Sciatic nerve (tissue), 2 donors: ENCODE measurements around the gene PLS3. TPM values are rescaled to one million over a fixed set of nuclear protein-coding genes. Genes with fewer than 3 reads are reported as not detected.
"Not testable (repeated sequence)": the region's sequence is repeated elsewhere in the genome, so short reads cannot be mapped to it uniquely, and the experiment has no call there.

ENCODE experiments used
- ATAC-seq: fragments of 200-7000 bp; cut with Tn5 transposase; one replicate; pipeline ENCODE4 v1.9.1; 2020; ENCODE audit warnings: mild to moderate bottlenecking, moderate library complexity
- DNase-seq: peaks from one replicate; pipeline ENCODE4 v3.0.0-alpha.2; 2020; ENCODE audit warnings: low spot score
- intact Hi-C: fragments of 100-400 bp; cut with DNase I; formaldehyde crosslinking; loops from one replicate; pipeline ENCODE4 v1.14.2; 2022
- total RNA-seq: library from RNA; stranded (reverse); fragmentation: NEBNext Ultra II Directional; extraction: Animal tissue kit (Norgen Biotek cat#: 25700); gene quantifications from one replicate; pipeline ENCODE4 v1.2.1, GENCODE V29; 2021
- donor health status: DM: no; HTN: no; CAD: no.
- donor health status: DM: no; HTN: no; CAD: no.

The PLS3 gene
- total RNA-seq, 1 donor from 2014 or later = 127 TPM

- DNase-seq = no peak
- intact Hi-C loops = no loop called here
- ATAC-seq = no peak
These were observed 37.6 kb downstream of the PLS3 start for GRCh38 chrX:115598556-115598955.

DNA sequence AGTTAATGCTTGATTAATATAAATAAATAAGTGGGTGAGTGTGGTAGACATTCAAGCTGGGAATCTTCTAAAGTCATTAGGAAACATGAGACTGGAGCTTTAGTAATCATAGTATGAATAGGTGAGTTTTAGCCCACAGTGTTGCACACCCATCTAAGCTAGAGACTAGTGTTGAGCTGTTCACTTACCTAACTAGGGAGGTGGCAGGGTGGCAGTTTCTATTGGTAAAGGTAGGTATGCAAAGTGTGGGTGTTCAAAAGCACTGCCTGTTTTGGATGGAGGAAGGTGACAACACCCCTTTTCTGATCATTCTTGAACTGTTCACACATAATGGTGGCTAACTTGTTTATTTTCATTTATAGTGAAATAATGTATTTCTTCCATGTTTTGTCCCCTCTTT is 41.3 kb downstream of the PLS3 start:
- no peak for DNase-seq
- intact Hi-C loops = no loop called here
- ATAC-seq = no peak

- intact Hi-C loops = no loop called here
- no peak for DNase-seq
- ATAC-seq = no peak
These were observed 41.9 kb downstream of the PLS3 start for GRCh38 chrX:115602729-115603389.

DNA sequence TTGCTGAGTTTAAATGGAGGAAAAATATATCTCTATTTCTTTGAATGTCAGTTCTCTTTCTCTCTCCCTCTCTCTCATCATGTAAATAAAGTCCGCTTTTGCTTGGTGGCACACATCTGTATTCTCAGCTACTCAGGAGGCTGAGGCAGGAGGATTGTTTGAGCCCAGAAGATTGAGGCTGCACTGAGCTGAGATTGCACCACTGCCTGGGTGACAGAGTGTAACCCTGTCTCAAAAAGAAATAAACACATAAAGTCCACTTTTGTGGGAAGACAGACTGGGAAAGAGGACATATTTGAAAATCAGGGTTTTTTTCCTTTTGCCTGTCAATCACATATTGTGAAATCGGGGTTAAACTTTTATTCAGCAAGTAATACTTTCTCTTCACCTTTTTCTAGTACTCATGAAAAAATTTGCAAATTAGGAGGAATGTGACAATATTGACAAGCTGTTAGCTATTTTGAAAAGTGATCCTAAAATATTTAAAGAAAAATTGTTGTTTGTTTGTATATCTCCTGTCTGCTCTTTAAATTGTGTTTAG is 42.6 kb downstream of the PLS3 start:
- ATAC-seq (no peak), DNase-seq (no peak)
- intact Hi-C loops = no loop called here

DNA sequence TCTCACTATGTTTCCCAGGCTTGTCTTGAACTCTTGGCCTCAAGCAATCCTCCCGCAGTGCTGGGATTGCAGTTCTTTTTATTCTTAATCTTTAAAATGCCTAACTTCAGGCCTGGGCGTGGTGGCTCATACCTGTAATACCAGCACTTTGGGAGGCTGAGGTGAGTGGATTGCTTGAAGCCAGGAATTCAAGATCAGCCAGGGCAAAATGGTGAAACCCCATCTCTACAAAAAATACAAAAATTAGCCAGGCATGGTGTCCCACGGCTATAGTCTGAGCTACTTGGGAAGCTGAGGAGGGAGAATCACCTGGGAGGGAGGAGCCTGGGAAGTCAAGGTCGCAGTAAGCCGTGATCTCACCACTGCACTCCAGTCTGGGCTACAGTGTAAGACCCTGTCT is 45.9 kb downstream of the PLS3 start:
- DNase-seq = no peak
- intact Hi-C loops = no loop called here
- no peak for ATAC-seq

DNA sequence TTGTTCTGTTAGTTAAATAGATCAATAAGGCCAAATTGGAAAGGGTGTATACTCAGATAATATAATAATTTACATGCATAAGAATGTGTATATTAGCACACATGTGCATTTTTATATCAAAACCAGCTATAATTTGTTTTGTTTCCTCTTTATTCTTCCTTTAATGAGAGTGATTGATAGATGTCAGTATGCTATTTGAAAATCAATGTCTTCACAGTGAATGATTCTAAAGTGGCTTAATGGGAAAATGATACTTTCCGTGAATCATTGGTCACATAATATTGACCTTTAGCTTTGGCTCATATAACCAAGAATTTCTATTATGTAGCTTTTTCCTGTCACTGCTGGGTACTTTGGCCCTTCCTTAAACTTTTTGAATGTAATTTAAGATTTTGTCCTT is 48.6 kb downstream of the PLS3 start:
- DNase-seq = no peak
- intact Hi-C loops = no loop called here
- ATAC-seq = no peak

- no peak for DNase-seq
- ATAC-seq = no peak
- intact Hi-C loops = no loop called here
These were observed 56.1 kb downstream of the PLS3 start for GRCh38 chrX:115616943-115617563.

DNA sequence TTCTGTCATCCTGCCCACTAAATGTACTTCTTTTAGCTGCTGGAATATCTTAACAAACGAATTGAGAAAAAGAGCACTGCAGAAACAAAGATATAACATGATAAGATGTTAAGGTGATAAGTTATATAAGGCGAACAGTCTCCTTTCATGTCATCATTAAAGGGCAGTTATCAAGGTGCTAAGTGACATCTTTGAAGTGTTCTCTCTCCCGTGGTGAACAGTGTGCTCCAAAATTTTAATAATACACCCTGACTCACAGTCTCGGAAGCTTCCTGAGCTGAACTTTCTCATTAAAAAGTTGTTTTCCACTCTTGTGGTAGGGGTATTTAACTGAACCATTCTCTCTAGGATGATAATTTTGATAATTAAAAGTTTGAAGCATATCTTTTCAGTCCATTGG is 61.6 kb downstream of the PLS3 start:
- DNase-seq (no peak), ATAC-seq (no peak)
- intact Hi-C loops = no loop called here

DNA sequence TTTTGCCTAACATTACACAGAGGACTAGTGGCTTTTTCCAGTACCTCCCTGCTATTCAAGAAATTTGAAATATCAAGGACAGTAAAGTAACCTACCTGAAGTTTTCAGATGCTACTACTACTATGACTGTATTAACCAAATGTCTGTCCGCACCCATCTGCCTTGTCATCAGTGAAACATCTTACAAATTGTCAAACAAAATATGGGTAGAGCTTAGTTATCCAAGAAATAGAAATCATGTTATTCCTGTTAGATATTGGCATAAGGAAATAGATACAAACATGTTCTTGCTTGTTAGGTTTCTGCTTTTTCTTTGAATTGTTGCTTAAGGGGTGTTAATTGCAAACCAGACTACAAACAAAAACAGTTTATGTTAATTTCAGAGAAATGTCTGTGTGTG is 63.9 kb downstream of the PLS3 start:
- ATAC-seq (no peak), DNase-seq (no peak)
- intact Hi-C loops = no loop called here

- intact Hi-C loops = no loop called here
- ATAC-seq (peak; percentile 91), DNase-seq (no peak)
These were observed 64.8 kb downstream of the PLS3 start for GRCh38 chrX:115625572-115626301.

- ATAC-seq (no peak), DNase-seq (no peak)
- intact Hi-C loops = no loop called here
These were observed 69.2 kb downstream of the PLS3 start for GRCh38 chrX:115630204-115630603.

DNA sequence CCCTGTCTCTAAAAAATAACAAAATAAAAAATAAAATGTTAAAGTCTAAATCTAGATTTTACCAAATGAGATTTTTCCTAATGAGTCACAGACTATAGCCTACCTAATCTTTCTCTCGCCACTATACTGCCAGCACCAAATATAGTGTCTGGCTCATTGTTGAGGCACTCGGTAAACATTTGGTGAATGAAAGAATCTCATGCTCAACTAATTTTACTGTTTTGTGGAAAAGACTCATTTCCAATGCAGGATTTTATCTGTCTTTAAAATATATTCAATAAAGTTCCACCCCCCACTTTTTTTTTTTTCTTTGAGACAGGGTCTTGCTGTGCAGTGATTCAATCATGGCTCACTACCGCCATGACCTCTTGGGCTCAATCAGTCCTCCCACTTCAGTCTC is 71.5 kb downstream of the PLS3 start:
- DNase-seq (no peak), ATAC-seq (no peak)
- intact Hi-C loops = no loop called here

DNA sequence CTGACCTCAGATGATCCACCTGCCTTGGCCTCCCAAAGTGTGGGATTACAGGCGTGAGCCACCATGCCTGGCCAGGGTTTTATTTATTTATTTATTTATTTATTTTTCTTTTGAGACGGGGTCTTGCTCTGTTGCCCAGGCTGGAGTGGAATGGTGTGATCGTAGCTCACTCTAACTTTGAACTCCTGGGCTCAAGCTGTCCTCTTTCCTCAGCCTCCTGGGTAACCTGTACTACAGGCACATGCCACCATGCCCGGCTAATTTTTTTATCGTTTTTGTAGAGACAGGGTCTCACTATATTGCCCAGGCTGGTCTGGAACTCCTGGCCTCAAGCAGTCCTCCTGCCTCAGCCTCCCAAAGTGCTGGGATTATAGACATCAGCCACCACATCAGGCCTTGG is 72.4 kb downstream of the PLS3 start:
- ATAC-seq, intact Hi-C loops, DNase-seq: not testable (repeated sequence)

DNA sequence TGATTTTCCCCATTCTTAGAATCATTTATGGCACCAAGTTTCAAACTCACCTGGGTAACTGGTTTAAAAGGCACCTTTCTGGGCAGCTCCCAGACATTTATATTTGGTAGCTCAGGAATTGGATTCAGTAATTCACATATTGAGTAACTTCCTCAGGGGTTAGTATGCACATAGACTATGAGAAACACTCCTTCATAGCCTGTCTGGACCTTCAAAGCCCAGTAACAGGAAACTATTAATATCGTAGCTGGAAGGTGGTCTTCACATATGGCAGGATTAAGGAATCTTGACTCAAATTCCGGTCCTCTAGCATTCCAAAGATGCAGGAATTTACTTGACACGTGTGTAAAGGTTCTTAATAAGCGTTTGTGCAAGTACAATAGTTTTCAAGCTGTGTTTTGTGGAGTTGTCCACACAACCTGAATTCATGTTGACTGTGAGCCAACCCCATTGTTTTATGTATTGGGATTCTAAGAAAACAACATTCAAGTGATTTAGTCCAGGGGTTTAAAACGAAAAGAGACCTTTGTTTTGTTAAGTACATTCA is 78.4 kb downstream of the PLS3 start:
- intact Hi-C loops = no loop called here
- DNase-seq (no peak), ATAC-seq (no peak)

DNA sequence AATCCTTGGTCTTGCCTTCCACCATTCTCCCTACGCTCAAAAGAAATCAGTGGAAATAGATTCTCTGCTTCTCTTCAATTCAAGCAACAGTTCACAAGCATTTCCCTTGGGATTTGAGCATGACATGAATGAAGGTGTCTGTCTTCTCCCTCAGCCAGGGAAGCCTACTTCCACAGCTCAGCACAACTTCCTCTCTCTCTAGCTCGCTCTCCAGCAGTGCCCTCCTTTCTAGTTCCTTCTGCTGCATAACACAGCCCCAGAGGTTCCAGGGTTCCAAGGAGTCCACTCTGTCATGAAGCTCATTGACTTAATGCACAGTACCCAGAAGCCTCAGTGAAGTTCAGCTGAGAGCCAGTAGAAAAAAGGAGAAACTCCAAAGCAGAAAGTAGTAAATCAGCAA is 81.3 kb downstream of the PLS3 start:
- intact Hi-C loops = loop anchor here (10.0 kb wide), 1 partner anchor 308 kb away; no protein-coding TSS in a partner anchor
- ATAC-seq (peak; percentile 62), DNase-seq (no peak)

DNA sequence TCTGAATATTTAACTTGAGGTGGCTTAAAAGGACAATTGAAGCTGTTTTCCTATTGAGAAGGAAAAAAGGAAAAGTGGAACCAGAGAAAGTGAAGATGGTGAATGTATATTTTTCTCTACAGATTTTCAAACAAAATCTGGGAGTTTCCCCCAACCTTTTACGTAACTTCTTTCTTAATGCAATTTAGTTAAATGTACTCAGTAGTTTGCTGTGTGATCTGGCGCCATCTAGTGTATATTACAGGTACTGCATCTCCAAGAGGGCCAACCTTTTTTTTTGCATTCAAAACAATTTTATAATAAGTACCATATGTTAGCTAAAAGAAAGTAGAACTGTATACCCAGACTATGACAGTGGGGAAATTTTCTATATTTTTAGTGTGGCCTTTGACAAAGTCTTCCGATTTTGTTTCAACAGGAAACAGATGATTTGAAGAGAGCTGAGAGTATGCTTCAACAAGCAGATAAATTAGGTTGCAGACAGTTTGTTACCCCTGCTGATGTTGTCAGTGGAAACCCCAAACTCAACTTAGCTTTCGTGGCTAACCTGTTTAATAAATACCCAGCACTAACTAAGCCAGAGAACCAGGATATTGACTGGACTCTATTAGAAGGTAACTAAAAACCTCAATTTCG is 82.0 kb downstream of the PLS3 start:
- DNase-seq (no peak), ATAC-seq (peak; percentile 70)
- intact Hi-C loops = loop anchor here (10.0 kb wide), 1 partner anchor 308 kb away; no protein-coding TSS in a partner anchor

- intact Hi-C loops = loop anchor here (10.0 kb wide), 1 partner anchor 310 kb away; no protein-coding TSS in a partner anchor
- not testable (repeated sequence) for ATAC-seq, DNase-seq
These were observed 83.4 kb downstream of the PLS3 start for GRCh38 chrX:115644397-115644796.

DNA sequence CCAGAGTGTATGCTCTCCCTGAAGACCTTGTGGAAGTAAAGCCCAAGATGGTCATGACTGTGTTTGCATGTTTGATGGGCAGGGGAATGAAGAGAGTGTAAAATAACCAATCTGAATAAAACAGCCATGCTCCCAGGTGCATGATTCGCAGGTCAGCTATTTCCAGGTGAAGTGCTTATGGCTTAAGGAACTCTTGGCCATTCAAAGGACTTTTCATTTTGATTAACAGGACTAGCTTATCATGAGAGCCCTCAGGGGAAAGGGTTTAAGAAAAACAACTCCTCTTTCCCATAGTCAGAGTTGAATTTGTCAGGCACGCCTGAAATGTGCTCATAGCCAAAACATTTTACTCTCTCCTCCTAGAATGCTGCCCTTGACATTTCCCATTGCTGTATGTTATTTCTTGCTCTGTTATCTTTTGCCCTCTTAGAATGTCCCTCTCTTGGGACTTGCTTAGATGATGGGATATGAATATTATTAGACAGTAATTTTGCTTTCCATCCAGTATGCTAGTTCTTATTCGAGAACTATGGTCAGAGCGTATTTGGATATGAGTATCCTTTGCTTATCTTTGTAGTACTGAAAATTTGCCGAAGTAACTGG is 88.6 kb downstream of the PLS3 start:
- DNase-seq = no peak
- intact Hi-C loops = loop anchor here (10.0 kb wide), 1 partner anchor 315 kb away; no protein-coding TSS in a partner anchor
- ATAC-seq = no peak

DNA sequence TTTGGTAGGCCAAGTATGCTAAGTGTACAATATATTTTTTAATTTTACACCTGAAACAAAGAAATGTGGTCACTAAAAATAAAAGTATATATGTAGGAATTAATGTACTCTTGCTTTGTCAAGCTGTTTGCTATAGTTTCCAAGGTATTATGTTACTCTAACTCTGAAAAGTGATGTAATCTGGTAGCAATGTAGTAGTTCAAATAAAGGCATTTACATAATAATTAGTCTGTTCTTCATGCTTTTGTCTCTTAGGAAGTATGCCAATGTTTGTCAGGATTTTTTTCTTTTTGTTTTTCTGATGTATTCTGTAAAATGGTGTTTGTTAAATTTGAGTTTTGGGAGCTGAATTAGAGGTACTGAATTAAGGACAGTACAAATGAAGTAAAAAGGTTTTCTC is 89.5 kb downstream of the PLS3 start:
- ATAC-seq (no peak), DNase-seq (no peak)
- intact Hi-C loops = no loop called here
